Right forelimb (tissue), 1 donor: Measurements from ENCODE around the gene HMGB1.

Experiments used
- DNase-seq: peaks from one replicate; pipeline ENCODE4 v3.0.0-alpha.2; 2018

Gene HMGB1

DNA sequence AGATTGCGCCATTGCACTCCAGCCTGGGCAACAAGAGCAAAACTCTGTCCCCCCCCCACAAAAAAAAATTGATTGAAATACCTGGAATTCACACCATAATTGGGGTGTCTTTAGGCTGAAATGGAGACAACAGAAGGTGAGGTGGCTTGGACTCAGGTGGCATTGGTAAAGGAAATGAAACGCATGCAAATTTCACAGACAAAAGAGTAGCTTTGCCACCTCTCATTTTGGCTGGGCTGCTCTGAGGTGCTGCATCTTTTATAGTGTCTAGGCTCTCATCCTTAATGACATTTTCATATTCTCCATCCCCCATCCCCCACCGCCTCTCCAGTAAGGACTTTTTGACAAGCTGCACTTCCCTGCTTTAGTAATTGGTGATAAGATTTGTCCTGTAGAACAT, 36.5 kb downstream of the HMGB1 start:
- DNase-seq: no peak

DNA sequence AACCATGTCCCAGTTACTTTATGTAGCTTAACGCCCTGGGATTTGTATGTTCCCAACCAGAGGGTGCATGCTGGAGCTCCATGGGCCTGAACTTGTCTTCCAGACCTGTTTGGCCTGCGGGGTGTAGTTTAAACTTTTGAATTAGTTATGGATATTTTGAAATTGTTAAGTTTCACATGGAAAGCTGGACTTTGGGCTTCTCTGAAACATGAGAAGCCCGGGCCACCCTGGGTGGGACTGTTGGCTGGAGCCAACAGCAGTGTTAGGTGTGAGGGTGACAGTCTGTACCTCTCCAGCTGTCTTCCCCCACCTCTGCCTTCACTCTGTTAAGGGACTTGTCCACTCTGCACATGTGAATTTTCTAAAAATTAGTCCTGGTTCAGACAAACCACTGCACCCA, 41.8 kb downstream of the HMGB1 start:
- no peak for DNase-seq

DNA sequence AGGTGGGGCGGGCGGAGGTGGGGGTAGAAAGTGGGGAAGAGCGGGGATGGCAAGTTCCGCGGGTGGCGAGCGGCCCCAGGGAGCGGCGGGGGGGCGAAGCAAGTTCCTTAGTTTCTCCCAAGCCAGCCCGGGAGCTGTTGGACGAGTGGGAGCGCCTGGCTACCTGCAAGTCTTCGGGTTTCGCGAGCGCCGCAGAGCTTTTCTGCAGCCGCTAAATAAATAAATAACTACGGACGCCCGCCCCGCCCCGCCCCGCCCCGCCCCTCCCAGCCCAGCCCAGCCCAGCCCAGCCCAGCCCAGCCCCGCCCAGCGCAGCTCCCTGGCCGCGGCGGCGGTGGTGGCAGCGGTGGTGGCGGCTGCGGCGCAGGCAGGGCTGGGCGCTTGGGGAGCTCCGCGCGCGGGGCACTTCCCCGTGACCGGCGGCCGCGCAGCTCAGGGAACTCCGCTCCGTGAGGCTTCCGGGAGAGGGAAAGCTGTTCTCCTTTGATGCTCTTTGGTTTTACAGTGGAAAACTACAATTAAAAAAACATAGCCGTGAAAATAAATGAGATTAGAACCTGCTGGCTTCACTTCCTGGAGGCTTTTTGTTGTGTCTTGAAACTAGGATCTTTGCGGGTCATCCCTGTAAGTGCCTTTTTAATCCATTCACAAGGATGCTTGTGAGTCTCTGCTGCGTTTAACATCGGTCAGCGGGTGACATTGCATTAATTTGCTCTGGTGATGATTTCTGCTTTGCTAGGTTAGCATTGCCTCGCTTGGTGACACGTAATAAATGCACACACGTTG, 43.5 kb downstream of the HMGB1 start, which contains the start of gene UBE2L5:
TSS of gene UBE2L5 (plus strand) at position 440 of the 786 bp plus-strand sequence. CDS start 5,498 bp downstream, outside the sequence.
- peak; percentile 89 for DNase-seq

DNA sequence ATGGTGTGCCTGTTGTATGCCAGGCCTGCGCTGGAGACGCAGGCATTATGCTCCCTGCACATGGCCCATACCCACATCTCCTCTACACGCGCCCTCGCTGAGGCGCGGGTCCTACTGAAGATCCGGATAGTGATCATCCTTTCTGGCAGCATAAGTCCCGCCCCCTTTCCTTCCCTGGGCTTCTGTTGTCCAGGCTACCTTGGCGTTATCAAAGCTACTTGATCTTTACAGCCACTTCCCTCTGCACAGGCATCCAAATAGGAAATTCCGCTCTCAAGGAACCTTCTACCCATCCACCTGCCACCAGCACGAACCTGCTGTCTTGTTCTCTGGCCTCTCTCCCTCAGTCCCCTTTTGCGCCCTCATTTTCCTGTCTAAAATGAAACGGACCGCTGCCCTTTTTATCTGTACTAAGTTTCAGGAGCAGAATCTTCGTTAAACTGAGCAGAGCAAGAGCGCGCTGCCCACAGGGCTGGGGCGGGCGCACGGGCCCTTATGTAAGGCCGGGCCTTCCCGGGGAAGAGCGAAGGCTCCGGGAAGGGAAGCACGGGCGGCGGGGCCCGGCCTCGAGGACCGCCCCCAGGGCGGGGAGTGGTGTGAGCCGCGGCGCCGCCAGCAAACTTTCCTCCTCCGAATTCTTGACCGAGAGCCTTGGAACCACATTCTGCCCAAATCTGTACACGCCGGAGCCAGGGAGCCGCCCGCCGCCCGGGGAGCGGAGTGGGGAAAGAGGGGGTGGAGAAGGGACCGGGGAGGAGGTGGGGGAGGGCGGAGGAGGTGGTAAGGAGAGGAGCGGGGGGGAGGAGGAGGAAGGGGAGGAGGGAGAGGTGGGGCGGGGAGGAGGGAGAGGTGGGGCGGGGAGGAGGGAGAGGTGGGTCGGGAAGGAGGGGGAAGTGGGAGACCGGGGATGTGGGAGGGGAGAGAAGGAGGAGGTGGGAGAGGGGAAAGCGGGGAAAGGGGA, 44.4 kb downstream of the HMGB1 start:
- DNase-seq: peak; percentile 92

DNA sequence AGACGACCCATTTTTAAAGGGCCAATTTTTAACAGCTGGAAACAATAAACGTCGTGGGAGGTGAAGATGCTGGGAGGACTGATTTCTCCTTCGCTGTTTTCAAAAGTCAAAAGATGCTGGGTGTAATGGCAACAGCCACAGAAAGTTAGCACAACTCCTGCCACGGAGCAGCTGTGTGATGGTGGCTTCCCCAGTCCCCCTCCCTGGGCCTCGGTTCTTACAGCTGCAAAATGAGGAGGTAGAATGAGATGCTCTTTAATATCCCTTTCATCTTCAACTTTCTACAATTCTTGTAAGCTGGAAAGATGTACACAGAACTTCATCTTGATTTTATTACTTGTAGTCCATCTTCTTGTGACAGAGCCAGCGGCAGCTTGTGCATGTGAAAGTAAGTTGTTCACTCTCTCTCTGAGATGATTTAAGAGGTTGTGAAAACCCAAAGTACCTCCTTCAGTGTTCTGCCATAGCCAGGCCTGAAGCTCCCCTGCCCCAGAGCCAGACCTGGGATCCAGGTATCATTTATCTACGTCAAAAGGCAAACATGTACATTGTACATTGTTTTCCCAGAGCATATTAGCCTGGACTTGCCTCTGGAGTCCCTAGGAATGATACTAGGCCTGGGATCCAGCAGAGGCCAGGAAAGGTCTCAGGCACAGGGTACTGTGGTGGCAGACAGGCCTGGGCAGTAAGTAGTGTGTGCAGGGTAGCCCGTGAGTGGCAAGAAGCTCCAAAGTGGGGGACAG, 46.8 kb downstream of the HMGB1 start:
- no peak for DNase-seq

DNA sequence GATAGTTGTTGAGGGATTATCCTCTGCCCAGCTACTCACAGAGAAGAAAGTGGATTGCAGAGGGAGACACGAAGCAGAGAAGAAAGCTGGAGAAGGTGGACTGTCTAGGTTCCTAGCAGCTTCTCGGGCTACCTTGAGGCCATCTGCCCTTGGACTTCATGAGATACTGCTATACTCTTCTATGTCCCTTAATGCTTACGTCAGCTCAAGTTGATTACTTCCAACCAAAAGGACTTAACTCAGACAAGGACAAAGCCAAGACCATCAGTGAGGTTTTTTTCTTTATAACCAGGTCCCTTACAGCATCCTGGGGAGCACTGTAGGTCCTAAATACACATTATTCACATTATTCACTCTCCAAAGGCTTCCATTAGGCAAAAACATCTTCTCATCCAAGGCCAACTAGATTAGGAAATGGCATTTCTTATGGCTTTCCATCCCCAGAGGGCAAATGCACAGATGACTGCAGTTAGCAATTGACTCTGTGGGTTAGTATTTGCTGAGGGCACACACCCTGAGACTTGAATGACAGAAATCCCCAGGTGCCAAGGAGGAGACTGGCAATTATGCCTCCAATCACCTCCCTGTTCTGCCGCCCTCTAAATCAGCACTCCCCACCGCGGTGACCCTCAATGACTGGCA, 47.5 kb downstream of the HMGB1 start:
- no peak for DNase-seq

DNA sequence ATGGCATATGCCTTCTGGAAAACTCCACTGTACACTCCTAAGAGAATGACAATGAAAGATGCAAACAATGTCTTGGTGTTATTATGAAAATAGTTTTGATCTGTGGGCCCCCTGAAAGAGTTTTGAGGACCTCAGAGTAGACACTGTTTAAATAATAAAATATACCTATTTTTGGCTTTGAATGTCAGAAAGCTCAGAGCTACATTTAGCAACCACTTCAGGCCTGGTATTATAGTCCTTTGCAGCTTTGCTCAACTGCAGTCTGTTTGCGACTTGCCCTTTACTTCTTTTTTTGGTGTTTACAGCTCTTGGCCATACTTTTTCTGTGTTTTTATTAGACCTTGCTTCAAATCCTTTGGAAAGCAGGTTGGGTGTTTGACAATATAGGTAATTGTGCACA, 49.3 kb downstream of the HMGB1 start:
- DNase-seq: no peak

DNA sequence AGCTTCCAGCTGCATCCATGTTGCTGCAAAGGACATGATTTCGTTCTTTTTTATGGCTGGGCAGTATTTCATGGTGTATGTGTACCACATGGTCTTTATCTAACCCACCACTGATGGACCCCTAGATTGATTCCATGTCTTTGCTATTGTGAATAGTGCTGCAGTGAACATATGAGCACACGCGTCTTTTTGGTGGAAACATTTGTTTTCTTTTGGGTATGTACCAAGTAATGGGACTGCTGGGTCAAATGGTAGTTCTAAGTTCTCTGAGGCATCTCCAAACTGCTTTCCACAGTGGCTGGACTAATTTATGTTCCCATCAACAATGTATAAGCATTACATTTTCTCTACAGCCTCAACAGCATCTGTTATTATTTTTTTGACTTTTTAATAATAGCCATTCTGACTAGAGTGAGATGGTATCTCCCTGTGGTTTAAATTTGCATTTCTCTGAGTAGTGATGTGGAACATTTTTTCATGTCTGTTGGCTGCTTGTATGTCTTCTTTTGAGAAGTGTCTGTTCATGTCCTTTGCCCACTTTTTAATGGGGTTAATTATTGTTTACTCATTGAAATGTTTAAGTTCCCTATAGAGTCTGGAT, 50.2 kb downstream of the HMGB1 start:
- no peak for DNase-seq

DNA sequence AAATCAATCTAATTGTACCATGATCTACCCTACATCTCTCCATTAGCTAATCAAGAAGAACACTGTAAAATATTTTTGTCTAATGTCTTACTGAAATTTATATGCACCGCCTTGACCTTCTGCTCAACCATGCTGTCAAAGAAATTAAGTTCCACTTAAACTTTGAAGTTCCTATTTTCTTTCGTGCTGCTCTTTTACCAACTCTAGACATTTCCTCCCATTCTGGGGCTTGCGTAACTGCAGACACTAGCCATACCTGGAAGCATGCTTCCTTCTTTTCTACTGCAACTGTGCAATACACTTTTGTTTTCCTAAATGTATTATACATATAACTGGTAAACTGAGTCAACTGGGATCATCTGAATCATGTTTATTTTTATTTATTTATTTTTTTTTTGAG, 51.9 kb downstream of the HMGB1 start:
- no peak for DNase-seq

DNA sequence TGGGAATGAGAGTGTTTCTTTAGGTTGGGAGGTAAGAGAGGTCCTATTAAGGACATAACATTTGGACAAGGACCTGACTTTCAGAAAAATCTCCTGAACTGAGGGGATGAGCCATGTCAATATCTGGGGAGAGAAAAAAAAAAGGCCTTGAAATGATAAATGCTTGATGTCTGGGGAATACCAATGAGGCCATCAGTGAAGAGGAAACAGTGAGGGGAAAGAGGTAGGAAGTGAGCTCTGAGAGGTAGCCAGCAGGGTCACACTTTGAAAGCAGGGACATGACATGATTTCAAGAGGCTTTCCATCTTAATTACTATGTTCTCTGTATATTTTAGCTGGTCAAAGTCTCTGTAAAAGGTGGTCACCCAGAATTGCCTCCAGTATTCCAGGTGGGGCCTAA, 53.4 kb downstream of the HMGB1 start:
- no peak for DNase-seq

DNA sequence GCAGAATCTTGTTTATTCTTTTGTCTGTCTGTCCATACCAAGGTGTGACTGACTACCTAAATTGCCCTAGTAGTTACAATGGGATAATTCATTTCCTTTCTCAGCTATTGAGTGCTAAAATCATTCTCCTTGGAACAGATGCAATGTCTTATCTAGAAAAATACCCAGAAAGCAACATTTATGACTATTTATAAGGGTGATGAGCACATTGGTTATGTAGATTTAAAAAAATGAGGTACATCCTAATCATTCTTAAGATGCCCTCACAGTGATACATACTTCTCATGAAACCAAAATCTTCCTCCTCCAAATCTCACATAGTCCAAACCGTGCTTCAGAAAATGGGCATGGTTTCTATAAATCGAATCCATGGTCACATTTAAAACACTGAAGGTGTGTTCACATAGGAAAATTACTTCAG, 55.0 kb downstream of the HMGB1 start:
- DNase-seq: no peak

DNA sequence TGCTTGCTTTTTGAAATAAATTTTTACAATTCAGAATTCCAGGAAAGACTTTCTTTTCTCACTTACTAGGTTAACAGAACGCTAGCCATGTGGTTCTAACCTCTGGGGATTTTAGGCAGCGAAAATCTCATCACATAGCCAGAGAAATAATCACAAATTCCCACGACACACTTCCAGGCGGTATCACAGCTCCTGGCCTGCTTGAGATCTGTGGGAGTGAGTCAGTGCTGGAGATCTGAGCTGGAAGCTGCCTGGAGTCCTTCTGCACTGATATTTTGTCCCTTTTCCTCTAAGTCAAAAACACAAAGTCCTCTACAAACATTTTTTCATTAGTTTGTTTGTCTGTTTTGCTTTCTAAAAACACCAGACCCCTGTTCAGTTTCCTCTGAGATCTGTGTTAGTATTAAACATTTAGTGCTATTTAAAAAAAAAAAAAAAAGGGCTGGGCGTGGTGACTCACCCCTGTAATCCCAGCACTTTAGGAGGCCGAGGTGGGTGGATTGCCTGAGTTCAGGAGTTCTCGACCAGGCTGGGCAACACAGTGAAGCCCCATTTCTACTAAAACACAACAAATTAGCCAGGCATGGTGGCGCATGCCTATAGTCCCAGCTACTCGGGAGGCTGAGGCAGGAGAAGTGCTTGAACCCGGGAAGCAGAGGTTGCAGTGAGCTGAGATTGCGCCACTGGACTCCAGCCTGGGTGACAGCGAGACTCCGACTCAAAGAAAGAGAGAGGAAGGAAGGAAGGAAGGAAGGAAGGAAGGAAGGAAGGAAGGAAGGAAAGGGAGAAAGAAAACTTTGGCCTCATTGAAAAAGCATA, 55.6 kb downstream of the HMGB1 start:
- DNase-seq: no peak

DNA sequence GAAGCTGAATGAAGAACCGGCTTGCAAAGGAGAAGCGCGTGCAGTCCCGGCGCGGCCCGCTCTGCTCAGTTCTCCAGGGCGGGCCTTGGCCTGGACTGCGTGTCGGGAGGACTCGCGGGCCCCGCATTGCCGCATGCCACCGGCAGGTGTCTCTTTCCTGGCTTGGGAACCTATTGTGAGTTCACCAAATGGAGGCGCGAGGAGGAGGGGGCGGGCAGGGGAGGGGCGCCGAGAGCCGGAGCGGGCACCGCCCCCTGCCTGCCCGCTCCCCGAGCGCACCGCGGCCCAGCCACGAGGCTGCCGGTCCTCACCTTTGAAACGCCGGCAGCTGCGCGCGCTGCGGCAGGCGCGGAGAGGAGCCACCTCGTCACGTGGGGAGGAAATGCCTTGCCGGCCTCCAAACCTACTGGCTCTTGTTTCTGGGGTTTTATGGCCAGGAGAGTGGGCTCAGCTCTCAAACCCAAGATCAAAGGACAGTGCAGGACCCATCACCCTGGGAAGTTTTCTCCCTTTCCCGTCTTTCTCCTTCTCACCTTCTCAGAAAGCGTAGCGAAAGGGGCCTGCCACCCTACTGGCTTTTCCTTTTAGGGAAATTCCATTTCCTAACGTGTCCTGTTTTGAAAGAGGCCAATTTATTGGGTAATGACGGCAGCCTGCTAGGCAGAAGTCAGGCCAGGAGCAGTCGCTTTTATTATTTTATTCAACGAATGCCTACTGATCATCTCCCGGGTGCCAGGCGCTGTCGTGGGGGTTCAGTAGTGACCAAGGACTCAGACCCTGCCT, 57.2 kb downstream of the HMGB1 start:
- DNase-seq: peak; percentile 96

DNA sequence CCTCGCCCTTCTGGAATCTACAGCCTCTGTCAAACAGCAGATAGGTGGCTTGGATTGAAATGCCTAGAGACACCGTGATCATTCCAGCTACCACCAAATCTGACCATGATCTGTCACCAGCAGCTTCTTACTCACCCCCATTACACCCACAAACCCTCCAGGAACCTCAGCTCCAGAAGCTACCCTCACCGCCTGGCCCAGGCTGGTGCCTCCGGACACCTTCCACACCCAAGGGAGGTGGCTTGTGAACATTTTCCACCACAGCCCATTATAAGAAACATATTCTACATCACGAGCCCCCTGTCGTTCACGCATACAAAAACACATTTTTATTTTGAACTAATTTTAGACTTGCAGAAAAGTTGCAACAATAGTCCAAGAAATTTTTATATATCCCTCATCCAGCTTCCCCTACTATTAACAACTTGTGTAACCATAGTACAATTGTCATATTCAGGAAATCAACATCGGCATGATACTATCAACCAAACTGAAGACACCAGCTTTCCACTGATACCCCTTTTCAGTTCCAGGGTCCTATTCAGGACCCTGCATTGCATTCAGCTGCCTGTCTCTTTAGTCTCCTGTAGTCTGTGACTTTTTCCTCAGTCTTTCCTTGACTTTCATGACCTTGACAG, 58.8 kb downstream of the HMGB1 start:
- DNase-seq: no peak
